ENCODE results near the gene FBXO31.

The FBXO31 gene

DNA sequence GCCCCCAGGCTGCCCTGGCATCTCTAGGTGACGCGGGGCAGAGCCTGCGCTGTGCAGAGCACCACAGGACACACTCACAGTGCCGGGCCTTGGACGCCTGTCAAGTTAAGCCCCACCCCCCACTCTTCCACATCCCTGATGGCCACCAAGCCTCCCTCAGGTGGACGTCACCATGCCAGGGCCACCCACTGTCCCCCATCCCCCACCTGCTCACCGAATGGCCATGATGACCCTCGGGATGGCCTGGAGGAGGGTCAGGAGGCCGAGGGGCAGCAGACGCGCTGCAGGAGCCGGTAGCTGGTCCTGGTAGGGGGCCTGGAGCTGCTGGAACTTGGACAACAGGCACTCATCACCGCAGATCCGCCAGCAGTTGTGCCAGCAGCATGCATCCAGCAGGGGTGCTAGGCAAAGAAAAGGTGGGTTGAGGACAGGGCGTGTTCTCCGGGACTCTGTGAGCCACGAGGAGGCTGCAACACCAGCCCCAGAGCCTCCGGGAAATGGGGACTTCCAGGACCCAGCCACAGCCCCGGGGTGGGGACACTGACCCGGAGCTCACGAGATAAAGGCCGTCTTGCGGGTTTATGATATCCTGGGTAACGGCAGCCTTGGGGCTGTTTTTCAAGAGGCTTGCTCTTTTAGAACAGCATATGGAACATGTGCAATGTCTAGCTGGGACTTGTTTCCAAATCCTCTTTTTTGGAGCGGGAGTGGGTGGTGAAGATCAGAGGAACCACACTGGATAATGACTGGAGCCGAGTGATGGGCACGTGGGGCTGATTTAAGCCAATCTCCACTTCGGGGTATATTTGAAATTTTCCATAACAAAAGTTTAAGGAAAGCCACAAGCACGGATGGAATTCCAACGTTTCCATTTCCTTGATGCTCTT lies 77.8 kb downstream of the FBXO31 start:
- H3K36me3 ChIP-seq (ENCODE audit: insufficient read depth, low read length), result peaks cover 7% of the 10 kb centered on the region; the same call in 1 of the 2 replicates
- H3K27ac ChIP-seq (ENCODE audit: low read depth, low read length), result no peak overlapping the region
- no peaks in the 10 kb centered on the region for H3K27me3 ChIP-seq (ENCODE audit: insufficient read depth, low read length)
- H2AFZ ChIP-seq (ENCODE audit: low read length, unreplicated experiment), result no peak overlapping the region
- no peaks in the 10 kb centered on the region for H3K79me2 ChIP-seq (ENCODE audit: control insufficient read depth, insufficient read depth, low read length, unreplicated experiment)
- H3K4me3 ChIP-seq (ENCODE audit: low read depth, low read length), result no peak overlapping the region
- H3K4me1 ChIP-seq (ENCODE audit: control insufficient read depth, insufficient read depth, low read length, unreplicated experiment), result no peaks in the 10 kb centered on the region

DNA sequence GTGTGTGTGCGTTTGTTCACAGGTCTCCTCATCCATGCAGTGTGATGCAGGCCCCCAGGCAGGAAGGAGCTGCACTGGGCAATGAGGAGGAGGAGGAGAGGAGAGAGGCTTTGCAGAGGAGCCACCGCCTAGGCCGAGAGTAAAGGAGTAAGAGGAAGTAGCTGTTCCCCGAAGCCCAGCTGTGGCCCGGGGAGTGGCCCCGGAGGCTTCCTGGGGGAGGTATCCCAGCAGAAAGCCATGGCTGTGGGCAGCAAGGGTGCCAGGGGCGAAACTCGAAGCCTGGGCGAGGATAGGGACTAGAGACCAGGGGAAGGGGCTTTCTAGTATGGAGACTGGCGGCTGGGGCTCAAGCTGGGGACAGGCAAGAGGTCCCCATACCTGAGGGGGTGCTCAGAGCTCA lies 78.6 kb downstream of the FBXO31 start:
- no peak overlapping the region for H3K27ac ChIP-seq (ENCODE audit: low read depth, low read length)
- H3K27me3 ChIP-seq (ENCODE audit: insufficient read depth, low read length), result no peaks in the 10 kb centered on the region
- H3K4me3 ChIP-seq (ENCODE audit: low read depth, low read length), result no peak overlapping the region
- H3K4me1 ChIP-seq (ENCODE audit: control insufficient read depth, insufficient read depth, low read length, unreplicated experiment), result no peaks in the 10 kb centered on the region
- peaks cover 7% of the 10 kb centered on the region; the same call in 1 of the 2 replicates for H3K36me3 ChIP-seq (ENCODE audit: insufficient read depth, low read length)
- no peaks in the 10 kb centered on the region for H3K79me2 ChIP-seq (ENCODE audit: control insufficient read depth, insufficient read depth, low read length, unreplicated experiment)
- no peak overlapping the region for H2AFZ ChIP-seq (ENCODE audit: low read length, unreplicated experiment)

DNA sequence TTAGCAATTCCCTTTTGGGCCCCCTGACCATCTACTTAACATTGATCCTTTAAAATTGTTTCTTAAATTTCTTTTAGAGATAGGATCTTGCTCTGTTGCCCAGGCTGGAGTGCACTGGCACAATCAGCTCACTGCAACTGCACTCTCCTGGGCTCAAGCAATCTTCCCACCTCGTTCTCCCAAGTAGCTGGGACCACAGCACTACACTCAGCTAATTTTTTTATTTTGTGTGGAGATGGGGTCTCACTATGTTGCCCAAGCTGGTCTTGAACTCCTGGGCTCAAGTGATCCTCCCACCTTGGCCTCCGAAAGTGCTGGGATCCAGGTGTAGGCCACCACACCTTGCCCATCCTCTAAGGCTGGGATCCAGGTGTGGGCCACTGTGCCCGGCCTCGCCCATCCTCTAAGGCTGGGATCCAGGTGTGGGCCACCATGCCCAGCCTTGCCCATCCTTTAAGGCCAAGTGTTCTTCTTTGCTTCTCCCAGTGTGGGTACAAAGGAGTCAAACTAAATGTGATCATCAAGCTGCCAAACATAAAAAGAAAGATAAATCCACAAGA lies 79.5 kb downstream of the FBXO31 start:
- H3K4me1 ChIP-seq (ENCODE audit: control insufficient read depth, insufficient read depth, low read length, unreplicated experiment), result no peaks in the 10 kb centered on the region
- H3K79me2 ChIP-seq (ENCODE audit: control insufficient read depth, insufficient read depth, low read length, unreplicated experiment), result no peaks in the 10 kb centered on the region
- no peak overlapping the region for H3K4me3 ChIP-seq (ENCODE audit: low read depth, low read length)
- no peak overlapping the region for H2AFZ ChIP-seq (ENCODE audit: low read length, unreplicated experiment)
- H3K27ac ChIP-seq (ENCODE audit: low read depth, low read length), result no peak overlapping the region
- peaks cover 7% of the 10 kb centered on the region; the same call in 1 of the 2 replicates for H3K36me3 ChIP-seq (ENCODE audit: insufficient read depth, low read length)
- no peaks in the 10 kb centered on the region for H3K27me3 ChIP-seq (ENCODE audit: insufficient read depth, low read length)

DNA sequence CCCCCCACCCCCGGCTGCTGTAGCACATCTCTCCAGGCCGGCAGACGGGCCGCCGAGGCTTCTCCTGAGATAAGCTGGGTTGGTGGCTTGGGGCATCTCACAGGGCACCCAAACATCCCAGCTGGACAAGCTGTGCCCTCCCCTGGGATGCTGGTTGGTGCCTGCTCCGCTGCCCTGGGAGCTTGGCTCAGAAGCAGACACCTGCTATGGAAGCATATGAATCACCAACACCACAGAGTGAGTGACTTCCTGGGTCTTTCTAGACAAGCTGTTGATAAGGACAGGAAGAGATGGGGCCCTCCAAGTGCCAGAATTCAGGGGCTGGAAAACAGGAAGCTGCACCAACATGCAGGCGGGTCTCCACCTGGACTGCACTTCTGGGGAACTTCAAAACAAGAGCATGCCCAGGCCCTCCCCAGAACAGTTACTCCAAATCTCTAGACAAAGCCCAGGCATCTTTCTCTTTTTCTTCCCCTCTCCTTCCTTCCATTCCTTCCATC lies 80.1 kb downstream of the FBXO31 start:
- no peak overlapping the region for H3K4me3 ChIP-seq (ENCODE audit: low read depth, low read length)
- no peak overlapping the region for H2AFZ ChIP-seq (ENCODE audit: low read length, unreplicated experiment)
- H3K36me3 ChIP-seq (ENCODE audit: insufficient read depth, low read length), result peaks cover 1% of the 10 kb centered on the region; the same call in 1 of the 2 replicates
- no peaks in the 10 kb centered on the region for H3K27me3 ChIP-seq (ENCODE audit: insufficient read depth, low read length)
- H3K4me1 ChIP-seq (ENCODE audit: control insufficient read depth, insufficient read depth, low read length, unreplicated experiment), result no peaks in the 10 kb centered on the region
- H3K27ac ChIP-seq (ENCODE audit: low read depth, low read length), result no peak overlapping the region
- H3K79me2 ChIP-seq (ENCODE audit: control insufficient read depth, insufficient read depth, low read length, unreplicated experiment), result no peaks in the 10 kb centered on the region

DNA sequence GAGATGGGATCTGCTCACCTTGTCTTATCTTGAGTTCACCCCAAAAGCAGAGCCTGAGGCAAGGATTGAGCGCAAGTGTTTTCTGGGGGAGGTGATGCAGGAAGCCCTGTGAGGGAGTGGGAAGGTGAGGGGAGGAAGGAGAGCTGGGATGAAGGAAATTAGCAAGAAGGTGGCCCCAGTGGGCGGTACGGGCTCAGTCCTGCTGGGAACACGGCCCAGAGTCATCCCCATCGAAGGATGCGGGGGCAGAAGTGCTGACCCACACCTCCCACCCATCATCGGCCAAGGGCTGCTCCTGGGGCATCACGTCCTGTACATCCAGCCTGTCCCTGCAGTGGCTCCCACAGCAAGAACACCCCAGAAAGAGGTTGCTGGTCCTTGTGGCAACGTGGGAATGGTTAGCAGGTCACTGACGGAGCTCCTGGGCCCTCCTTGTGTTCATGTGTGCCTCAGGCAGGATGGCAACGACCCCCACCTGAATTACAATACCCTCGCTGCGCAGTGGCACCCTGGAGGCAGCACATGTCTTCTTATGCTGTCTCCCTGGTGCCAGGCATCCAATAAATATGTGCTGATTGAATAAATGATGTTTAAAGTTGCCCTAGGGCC lies 84.6 kb downstream of the FBXO31 start:
- Histone ChIP-seq H2AFZ (ENCODE audit: low read length, unreplicated experiment) (no peak overlapping the region), H3K4me1 (ENCODE audit: control insufficient read depth, insufficient read depth, low read length, unreplicated experiment) (no peaks in the 10 kb centered on the region), H3K4me3 (ENCODE audit: low read depth, low read length) (no peak overlapping the region), H3K27ac (ENCODE audit: low read depth, low read length) (no peak overlapping the region), H3K27me3 (ENCODE audit: insufficient read depth, low read length) (no peaks in the 10 kb centered on the region), H3K36me3 (ENCODE audit: insufficient read depth, low read length) (no peaks in the 10 kb centered on the region), H3K79me2 (ENCODE audit: control insufficient read depth, insufficient read depth, low read length, unreplicated experiment) (no peaks in the 10 kb centered on the region)

DNA sequence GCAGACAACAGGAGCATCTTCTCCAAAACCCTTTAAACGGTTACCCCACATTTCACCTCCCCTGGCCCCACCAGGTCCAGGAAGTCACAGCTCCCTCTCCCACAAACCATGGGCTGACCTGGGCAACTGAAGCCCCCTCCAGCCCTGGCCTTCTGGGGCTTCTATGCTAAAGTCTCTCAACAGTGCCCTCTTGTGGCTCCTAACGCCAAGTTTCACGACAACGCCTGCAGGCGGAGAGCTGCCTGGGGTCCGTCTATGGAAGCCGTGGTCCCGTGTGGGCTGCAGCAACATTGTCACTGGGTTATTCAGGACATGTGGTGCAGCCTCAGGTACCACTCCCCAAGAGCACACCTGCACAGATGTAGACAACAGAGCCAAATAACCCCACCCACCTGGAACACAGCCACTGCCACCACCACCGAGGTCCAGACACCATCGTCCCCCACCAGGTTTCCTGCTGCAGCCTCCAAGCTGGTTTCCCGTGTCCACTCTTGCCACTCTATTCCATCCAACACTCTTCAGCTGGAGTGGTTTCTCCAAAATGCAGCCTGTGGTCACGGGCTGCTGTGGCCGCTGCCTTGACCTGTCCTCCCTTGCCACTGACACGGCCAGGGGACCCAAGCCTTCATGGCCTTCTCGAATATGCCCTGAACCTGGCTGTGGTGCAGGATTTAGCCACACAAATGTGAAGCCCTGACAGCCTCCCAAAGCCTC lies 85.5 kb downstream of the FBXO31 start:
- no peaks in the 10 kb centered on the region for H3K79me2 ChIP-seq (ENCODE audit: control insufficient read depth, insufficient read depth, low read length, unreplicated experiment)
- no peaks in the 10 kb centered on the region for H3K36me3 ChIP-seq (ENCODE audit: insufficient read depth, low read length)
- no peak overlapping the region for H3K27ac ChIP-seq (ENCODE audit: low read depth, low read length)
- H3K27me3 ChIP-seq (ENCODE audit: insufficient read depth, low read length), result no peaks in the 10 kb centered on the region
- H3K4me3 ChIP-seq (ENCODE audit: low read depth, low read length), result no peak overlapping the region
- H2AFZ ChIP-seq (ENCODE audit: low read length, unreplicated experiment), result no peak overlapping the region
- H3K4me1 ChIP-seq (ENCODE audit: control insufficient read depth, insufficient read depth, low read length, unreplicated experiment), result no peaks in the 10 kb centered on the region

DNA sequence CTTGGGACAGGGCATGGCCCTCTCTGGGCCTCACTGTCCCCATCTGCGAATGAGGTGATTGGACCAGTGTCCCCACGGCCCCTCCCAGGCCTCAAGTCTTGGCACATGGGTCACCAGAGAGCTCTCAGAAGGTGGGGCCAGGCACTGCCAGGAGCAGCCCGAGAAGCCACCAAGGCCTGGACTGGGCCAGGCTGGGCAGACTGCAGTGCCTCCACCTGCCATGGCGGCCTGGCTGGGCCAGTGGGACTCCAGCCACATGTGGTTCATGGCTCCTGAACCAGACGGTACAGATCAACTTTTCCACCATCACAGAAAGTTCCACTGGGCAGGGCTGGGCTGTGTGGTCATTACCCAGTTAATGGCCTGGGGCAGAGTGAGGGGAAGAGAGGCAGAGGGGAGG lies 86.2 kb downstream of the FBXO31 start:
- no peak overlapping the region for H3K27ac ChIP-seq (ENCODE audit: low read depth, low read length)
- H2AFZ ChIP-seq (ENCODE audit: low read length, unreplicated experiment), result no peak overlapping the region
- H3K4me1 ChIP-seq (ENCODE audit: control insufficient read depth, insufficient read depth, low read length, unreplicated experiment), result no peaks in the 10 kb centered on the region
- no peaks in the 10 kb centered on the region for H3K79me2 ChIP-seq (ENCODE audit: control insufficient read depth, insufficient read depth, low read length, unreplicated experiment)
- no peak overlapping the region for H3K4me3 ChIP-seq (ENCODE audit: low read depth, low read length)
- no peaks in the 10 kb centered on the region for H3K27me3 ChIP-seq (ENCODE audit: insufficient read depth, low read length)
- H3K36me3 ChIP-seq (ENCODE audit: insufficient read depth, low read length), result no peaks in the 10 kb centered on the region

DNA sequence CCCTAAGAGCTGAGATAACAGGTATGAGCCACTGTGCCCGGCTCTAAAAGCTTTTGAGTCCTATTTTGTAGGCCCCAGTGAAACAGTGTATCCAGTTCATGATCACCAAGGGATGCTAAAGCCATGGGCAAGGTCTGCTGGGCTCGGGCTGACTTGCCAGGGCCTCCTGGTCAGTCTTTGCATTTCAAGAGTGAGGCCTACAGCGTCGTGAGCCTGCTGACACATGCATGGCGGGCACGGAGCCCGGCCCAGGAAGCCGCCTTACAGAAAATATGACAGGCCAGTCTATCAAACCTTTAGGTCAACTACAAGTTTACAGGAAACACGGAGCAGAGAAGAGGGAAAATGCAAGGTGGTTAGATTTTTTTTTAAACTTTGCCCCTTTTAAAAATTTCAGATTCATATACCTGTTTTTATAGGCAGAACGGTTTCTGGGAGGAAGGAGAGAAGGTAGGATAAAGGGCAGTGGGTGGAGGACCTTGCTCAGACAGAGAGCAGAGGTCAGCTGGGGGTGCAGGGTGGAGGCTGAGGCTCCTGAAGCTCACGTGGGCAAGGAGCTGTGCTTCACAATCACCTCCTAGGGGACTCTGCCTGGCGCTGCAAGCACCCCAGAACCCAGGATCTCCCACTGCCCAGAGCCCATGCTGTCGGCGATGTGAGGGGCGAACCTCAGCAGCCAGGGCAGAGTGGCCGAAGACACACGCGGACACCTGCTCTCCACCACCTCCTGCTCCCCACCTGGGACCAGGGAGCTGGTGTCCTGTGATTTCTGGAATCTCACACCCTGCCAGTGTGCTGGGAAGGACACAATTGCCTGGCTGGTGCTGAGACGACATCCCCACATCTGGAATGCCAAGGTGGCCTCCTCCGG lies 87.7 kb downstream of the FBXO31 start:
- H3K36me3 ChIP-seq (ENCODE audit: insufficient read depth, low read length), result no peaks in the 10 kb centered on the region
- no peak overlapping the region for H2AFZ ChIP-seq (ENCODE audit: low read length, unreplicated experiment)
- H3K4me1 ChIP-seq (ENCODE audit: control insufficient read depth, insufficient read depth, low read length, unreplicated experiment), result no peaks in the 10 kb centered on the region
- H3K4me3 ChIP-seq (ENCODE audit: low read depth, low read length), result no peak overlapping the region
- no peaks in the 10 kb centered on the region for H3K27me3 ChIP-seq (ENCODE audit: insufficient read depth, low read length)
- H3K79me2 ChIP-seq (ENCODE audit: control insufficient read depth, insufficient read depth, low read length, unreplicated experiment), result no peaks in the 10 kb centered on the region
- no peak overlapping the region for H3K27ac ChIP-seq (ENCODE audit: low read depth, low read length)

DNA sequence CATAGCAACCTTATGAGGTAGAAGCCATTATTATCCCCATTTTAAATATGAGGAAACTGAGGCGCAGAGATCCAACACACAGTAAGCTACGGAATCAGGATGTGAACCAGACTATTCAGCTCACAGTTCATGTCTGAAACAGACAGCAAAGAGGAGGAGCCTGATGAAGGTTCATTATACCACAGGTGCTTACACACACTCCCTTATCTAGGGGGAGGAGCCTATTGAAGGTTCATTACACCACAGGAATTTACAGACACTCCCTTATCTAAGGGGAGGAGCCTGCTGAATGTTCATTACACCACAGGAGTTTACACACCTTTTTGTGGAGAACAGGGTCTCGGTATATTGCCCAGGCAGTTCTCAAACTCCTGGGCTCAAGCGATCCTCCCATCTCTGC lies 88.3 kb downstream of the FBXO31 start:
- H3K4me1 ChIP-seq (ENCODE audit: control insufficient read depth, insufficient read depth, low read length, unreplicated experiment), result no peaks in the 10 kb centered on the region
- no peak overlapping the region for H2AFZ ChIP-seq (ENCODE audit: low read length, unreplicated experiment)
- no peaks in the 10 kb centered on the region for H3K27me3 ChIP-seq (ENCODE audit: insufficient read depth, low read length)
- no peak overlapping the region for H3K27ac ChIP-seq (ENCODE audit: low read depth, low read length)
- no peaks in the 10 kb centered on the region for H3K79me2 ChIP-seq (ENCODE audit: control insufficient read depth, insufficient read depth, low read length, unreplicated experiment)
- no peaks in the 10 kb centered on the region for H3K36me3 ChIP-seq (ENCODE audit: insufficient read depth, low read length)
- no peak overlapping the region for H3K4me3 ChIP-seq (ENCODE audit: low read depth, low read length)

DNA sequence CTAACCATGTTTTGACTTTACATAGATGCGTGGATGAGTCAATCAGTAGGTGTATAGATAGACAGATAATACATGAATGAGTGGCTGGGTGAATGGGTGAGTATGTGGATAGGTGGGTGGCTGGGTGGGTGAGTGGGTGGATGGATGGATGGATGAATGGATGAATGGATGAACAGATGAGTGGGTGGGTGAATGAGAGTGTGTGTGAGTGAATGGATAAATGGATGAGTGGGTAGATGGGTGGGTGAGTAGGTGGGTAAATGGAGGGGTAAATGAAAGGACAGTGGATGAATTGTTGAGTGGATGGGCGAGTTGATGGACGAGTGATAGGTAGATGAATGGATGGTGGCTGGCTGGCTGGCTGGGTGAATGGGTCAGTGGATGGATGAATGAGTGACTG lies 89.6 kb downstream of the FBXO31 start:
- no peaks in the 10 kb centered on the region for H3K36me3 ChIP-seq (ENCODE audit: insufficient read depth, low read length)

More for the DNA sequence above, 89.6 kb downstream of the FBXO31 start:
- H3K79me2 ChIP-seq (ENCODE audit: control insufficient read depth, insufficient read depth, low read length, unreplicated experiment), result no peaks in the 10 kb centered on the region
- no peaks in the 10 kb centered on the region for H3K27me3 ChIP-seq (ENCODE audit: insufficient read depth, low read length)
- H3K27ac ChIP-seq (ENCODE audit: low read depth, low read length), result no peak overlapping the region
- no peaks in the 10 kb centered on the region for H3K4me1 ChIP-seq (ENCODE audit: control insufficient read depth, insufficient read depth, low read length, unreplicated experiment)
- no peak overlapping the region for H2AFZ ChIP-seq (ENCODE audit: low read length, unreplicated experiment)
- H3K4me3 ChIP-seq (ENCODE audit: low read depth, low read length), result no peak overlapping the region
